HCT116 (cell line): Measurements from ENCODE around the gene IQCM. TPM values are rescaled to one million over a fixed set of nuclear protein-coding genes. Genes with fewer than 3 reads are reported as not detected.

Source experiments
- ATAC-seq: fragments of 200-7000 bp; cut with Tn5 transposase; 2 replicates; pipeline ENCODE4 v1.9.1; 2020; ENCODE audit warnings: mild to moderate bottlenecking, moderate library complexity
- BruUV-seq: library from RNA; stranded (reverse); fragments of 400-500 nt; replicated peaks from 2 replicates; lab custom pipeline; 2021; lab: Mats Ljungman, UMichigan
- CTCF ChIA-PET: fragments of 300-600 bp; sonication (Branson Sonifier 250); formaldehyde crosslinking; loops from one replicate; lab custom pipeline; 2021; ENCODE audit warnings: antibody characterized with exemption; lab: Charles Lee
- POLR2A ChIA-PET: fragments of 300-600, 350-600 bp; sonication (Branson Sonifier 250); formaldehyde crosslinking; loops from one replicate; lab custom pipeline; 2021; ENCODE audit warnings: antibody characterized with exemption; lab: Charles Lee
- RAD21 ChIA-PET, 2 experiments: fragments of 300-600 bp; sonication (Branson Sonifier 250); formaldehyde crosslinking; loops; one replicate each; lab custom pipeline; 2023; ENCODE audit warnings: low total read pairs in 2 of 2; ENCODE audit not compliant: uncharacterized antibody in 2 of 2, unreplicated experiment in 2 of 2, low non-redundant PET in 1 of 2; lab: Charles Lee
- DNase-seq: peaks from one replicate; pipeline ENCODE4 v3.0.0-alpha.2; 2010; ENCODE audit warnings: low read depth, low spot score
- H2AFZ ChIP-seq: fragments of 200-600 bp; shearing (Covaris generic), sonication (generic); 2 replicates; pipeline ENCODE4 v1.6.1; 2017; ENCODE audit warnings: low read depth, mixed run types, mixed read lengths, antibody characterized with exemption, low read length; ENCODE audit not compliant: poor library complexity, severe bottlenecking
- H3K27ac ChIP-seq: 2 replicates; pipeline ENCODE4 v1.5.1; 2012; ENCODE audit warnings: low read depth, low read length
- H3K27me3 ChIP-seq: fragments of 200-600 bp; sonication (generic); 2 replicates; pipeline ENCODE4 v1.6.1; 2016; ENCODE audit warnings: mixed run types, low read length, mixed read lengths; ENCODE audit not compliant: insufficient read depth
- H3K36me3 ChIP-seq, 2 experiments: fragments of 200-500 bp in 1 of 2; fragments of 200-600 bp in 1 of 2; sonication (Bioruptor generic) in 1 of 2; sonication (generic) in 1 of 2; 2 replicates each; pipeline versions ENCODE4 v1.5.1 to v1.6.1; 2014 to 2016; ENCODE audit warnings: low read length in 2 of 2, inconsistent platforms in 1 of 2, mixed read lengths in 1 of 2, mixed run types in 1 of 2; ENCODE audit not compliant: insufficient read depth in 2 of 2, control insufficient read depth in 1 of 2
- H3K4me1 ChIP-seq, 2 experiments: fragments of 200-600 bp in 1 of 2; sonication (generic) in 1 of 2; 2 replicates each; pipeline versions ENCODE4 v1.5.1 to v1.6.1; 2012 to 2017; ENCODE audit warnings: low read length in 2 of 2, inconsistent platforms in 1 of 2, mild to moderate bottlenecking in 1 of 2, mixed read lengths in 1 of 2, mixed run types in 1 of 2, moderate library complexity in 1 of 2; ENCODE audit not compliant: insufficient read depth in 2 of 2, control insufficient read depth in 1 of 2
- H3K4me2 ChIP-seq: fragments of 200-600 bp; sonication (generic); 2 replicates; pipeline ENCODE4 v1.6.1; 2017; ENCODE audit warnings: mixed run types, low read length, mixed read lengths
- H3K4me3 ChIP-seq, 2 experiments: fragments of 200-600 bp in 1 of 2; sonication (generic) in 1 of 2; replicated peaks in 1 of 2; 2 replicates each; pipeline ENCODE4 v1.5.1; 2011 to 2016; ENCODE audit warnings: low read length in 2 of 2, control low read depth in 1 of 2, low read depth in 1 of 2, mild to moderate bottlenecking in 1 of 2, mixed read lengths in 1 of 2, mixed run types in 1 of 2
- H3K79me2 ChIP-seq: fragments of 200-600 bp; sonication (generic); 2 replicates; pipeline ENCODE4 v1.6.1; 2017; ENCODE audit warnings: mild to moderate bottlenecking, mixed run types, low read length, moderate library complexity, mixed read lengths; ENCODE audit not compliant: insufficient read depth
- H3K9ac ChIP-seq: fragments of 200-600 bp; sonication (generic); 2 replicates; pipeline ENCODE4 v1.6.1; 2016; ENCODE audit warnings: low read length, mixed read lengths
- H3K9me2 ChIP-seq: fragments of 200-600 bp; sonication (generic), shearing (Covaris generic); 2 replicates; pipeline ENCODE4 v1.6.1; 2017; ENCODE audit warnings: mixed run types, mild to moderate bottlenecking, moderate library complexity; ENCODE audit not compliant: insufficient read depth
- H3K9me3 ChIP-seq, 2 experiments: fragments of 200-500 bp in 1 of 2; fragments of 200-600 bp in 1 of 2; sonication (Bioruptor generic) in 1 of 2; sonication (generic) in 1 of 2; 2 replicates each; pipeline ENCODE4 v1.6.1; 2014 to 2017; ENCODE audit warnings: low read length in 2 of 2, mixed read lengths in 2 of 2, inconsistent platforms in 1 of 2, low read depth in 1 of 2, mild to moderate bottlenecking in 1 of 2, mixed run types in 1 of 2, moderate library complexity in 1 of 2; ENCODE audit not compliant: control insufficient read depth in 1 of 2, insufficient read depth in 1 of 2
- H4K20me1 ChIP-seq: fragments of 200-600 bp; sonication (generic), shearing (Covaris generic); 2 replicates; pipeline ENCODE4 v1.6.1; 2017; ENCODE audit warnings: mixed run types, mild to moderate bottlenecking, moderate library complexity; ENCODE audit not compliant: insufficient read depth
- ATF3 ChIP-seq: IDR thresholded peaks from 2 replicates; pipeline ENCODE4 v1.6.1; 2012
- CTCF ChIP-seq, 3 experiments: fragments of 200-600 bp in 1 of 3; sonication (generic) in 1 of 3; IDR thresholded peaks in 2 of 3; conservative IDR thresholded peaks in 1 of 3; 2 replicates each; pipeline ENCODE4 v1.5.1; 2012 to 2017; ENCODE audit warnings: low read depth in 2 of 3, low read length in 2 of 3, antibody characterized with exemption in 1 of 3, borderline replicate concordance in 1 of 3, control low read depth in 1 of 3, mild to moderate bottlenecking in 1 of 3, mixed read lengths in 1 of 3, mixed run types in 1 of 3, moderate library complexity in 1 of 3; ENCODE audit not compliant: insufficient read depth in 1 of 3
- EGR1 ChIP-seq: IDR thresholded peaks from 2 replicates; pipeline ENCODE4 v1.6.1; 2012; ENCODE audit warnings: low read depth
- ELF1 ChIP-seq: IDR thresholded peaks from 2 replicates; pipeline ENCODE4 v1.6.1; 2012; ENCODE audit warnings: low read depth, borderline replicate concordance
- JUND ChIP-seq: IDR thresholded peaks from 2 replicates; pipeline ENCODE4 v1.6.1; 2012
- MAX ChIP-seq: IDR thresholded peaks from 2 replicates; pipeline ENCODE4 v1.6.1; 2012
- POLR2A ChIP-seq: IDR thresholded peaks from 2 replicates; pipeline ENCODE4 v1.7.0; 2011; ENCODE audit warnings: borderline replicate concordance; ENCODE audit not compliant: insufficient read depth, insufficient read length; ENCODE audit errors: extremely low read depth
- SIN3A ChIP-seq: IDR thresholded peaks from 2 replicates; pipeline ENCODE4 v1.6.1; 2012; ENCODE audit warnings: low read depth
- SP1 ChIP-seq: IDR thresholded peaks from 2 replicates; pipeline ENCODE4 v1.6.1; 2012; ENCODE audit warnings: low read depth
- SRF ChIP-seq: IDR thresholded peaks from 2 replicates; pipeline ENCODE4 v1.6.1; 2012; ENCODE audit warnings: low read depth
- TCF7L2 ChIP-seq: IDR thresholded peaks from 2 replicates; pipeline ENCODE4 v1.7.0; 2011; ENCODE audit warnings: borderline replicate concordance, inconsistent platforms; ENCODE audit not compliant: insufficient read depth, insufficient read length; ENCODE audit errors: extremely low read depth
- YY1 ChIP-seq: IDR thresholded peaks from 2 replicates; pipeline ENCODE4 v1.6.1; 2011; ENCODE audit warnings: low read length, low read depth, moderate library complexity, mild to moderate bottlenecking; ENCODE audit not compliant: insufficient replicate concordance; ENCODE audit errors: extremely low read depth
- intact Hi-C: fragments of 100-400 bp; cut with micrococcal nuclease; formaldehyde crosslinking; loops from 2 replicates; pipeline ENCODE4 v1.10.0; 2022
- total RNA-seq: library from RNA; stranded (reverse); gene quantifications from one replicate; pipeline ENCODE4 v1.2.1, GENCODE V29; 2021; ENCODE audit not compliant: unreplicated experiment

IQCM gene
- total RNA-seq, 1 experiment from 2014 or later = 0.20 TPM

DNA sequence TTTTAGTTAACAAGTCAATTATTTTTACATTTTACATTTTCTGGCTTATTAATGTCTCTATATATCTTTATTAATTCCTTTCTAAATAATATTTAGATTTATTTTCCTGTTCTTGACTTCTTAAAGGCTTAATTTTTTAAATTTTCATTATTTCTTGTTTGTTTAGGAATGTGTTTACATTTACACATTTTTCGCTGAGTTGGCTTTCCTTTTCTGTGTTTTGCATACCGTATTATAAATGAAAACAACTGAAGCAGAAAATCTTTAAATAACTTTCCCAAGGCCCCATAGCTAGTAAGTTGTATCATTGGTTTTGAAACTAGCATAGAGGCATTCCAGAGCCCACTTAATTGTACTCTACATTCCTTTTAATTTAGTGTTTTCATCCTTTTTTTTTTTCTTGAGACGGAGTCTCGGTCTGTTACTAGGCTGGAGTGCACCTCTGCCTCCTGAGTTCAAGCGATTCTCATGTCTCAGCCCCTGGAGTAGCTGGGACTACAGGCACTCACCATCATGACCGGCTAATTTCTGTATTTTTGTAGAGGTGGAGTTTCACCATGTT is 261.6 kb downstream of the IQCM start:
- no peak for ATAC-seq
- intact Hi-C loops = no loop called here

More for the DNA sequence above, 261.6 kb downstream of the IQCM start:
- Histone ChIP-seq H3K9me2 (no peaks in the 10 kb centered on the region), H3K27me3 (no peaks in the 10 kb centered on the region), H3K4me1 (no peaks in the 10 kb centered on the region), H4K20me1 (no peaks in the 10 kb centered on the region), H3K4me3 (no peak overlapping the region), H3K9ac (no peak overlapping the region), H3K9me3 (no peaks in the 10 kb centered on the region), H2AFZ (no peak overlapping the region), H3K4me2 (no peak overlapping the region), H3K36me3 (no peaks in the 10 kb centered on the region), H3K27ac (no peak overlapping the region), H3K79me2 (no peaks in the 10 kb centered on the region)
- DNase-seq = no peak
- CTCF ChIA-PET = no interaction called here
- RAD21 ChIA-PET = no interaction called here
- BruUV-seq = no TSS peak
- TF ChIP-seq CTCF (IDR thresholded peaks at IDR 0.05 in 2 of 3, conservative IDR thresholded peaks at IDR 0.05 in 1 of 3; ENCODE audit: borderline replicate concordance in 1 of 3, insufficient read depth in 1 of 3, low read depth in 2 of 3, low read length in 2 of 3) (no peak), TCF7L2 (no peak), YY1 (no peak), ATF3 (no peak), SP1 (no peak), POLR2A (no peak), MAX (no peak), ELF1 (no peak), SIN3A (no peak), JUND (no peak), EGR1 (no peak), SRF (no peak)
- POLR2A ChIA-PET = no interaction called here
